GM12878 (cell line): ENCODE measurements around the gene RYR2. TPM values are rescaled to one million over a fixed set of nuclear protein-coding genes. Genes with fewer than 3 reads are reported as not detected.

Experiments used
- ATAC-seq: fragments of 200-7000 bp; cut with Tn5 transposase; 3 replicates; pipeline ENCODE4 v1.9.1; 2020; ENCODE audit warnings: mild to moderate bottlenecking, moderate library complexity
- BruUV-seq: library from RNA; stranded (reverse); fragments of 400-500 nt; replicated peaks from 2 replicates; lab custom pipeline; 2021; lab: Mats Ljungman, UMichigan
- CTCF ChIA-PET: fragments of 300-600 bp; sonication (Branson Sonifier 250); formaldehyde crosslinking; extraction: SDS; loops from one replicate; lab custom pipeline; 2021; ENCODE audit warnings: inconsistent platforms; lab: Yijun Ruan, JAX
- POLR2A ChIA-PET: fragments of 350-600 bp; formaldehyde crosslinking; extraction: SDS; loops from one replicate; lab custom pipeline; 2021; ENCODE audit warnings: inconsistent platforms; lab: Charles Lee
- RAD21 ChIA-PET: fragments of 300-600 bp; sonication (Branson Sonifier 250); formaldehyde crosslinking; loops from one replicate; lab custom pipeline; 2023; ENCODE audit warnings: antibody characterized with exemption; ENCODE audit not compliant: unreplicated experiment; lab: Charles Lee
- SMC1A ChIA-PET: fragments of 300-600 bp; sonication (Branson Sonifier 250); formaldehyde crosslinking; loops from one replicate; lab custom pipeline; 2023; ENCODE audit not compliant: unreplicated experiment, uncharacterized antibody; lab: Charles Lee
- DNase-seq: peaks from one replicate; pipeline ENCODE4 v3.0.0-alpha.2; 2011; ENCODE audit warnings: low read depth, low spot score
- FAIRE-seq: peaks from 3 replicates; lab custom pipeline; 2011; peaks lifted over from hg19 to GRCh38; lab: Jason Lieb, UNC
- H2AFZ ChIP-seq: 2 replicates; pipeline ENCODE4 v1.6.0; 2011; ENCODE audit warnings: low read depth, low read length, control low read depth; ENCODE audit not compliant: control insufficient read depth
- H3K27ac ChIP-seq: 2 replicates; pipeline ENCODE4 v1.5.1; 2011; ENCODE audit warnings: control low read depth; ENCODE audit not compliant: control insufficient read depth, insufficient read depth
- H3K27me3 ChIP-seq, 2 experiments: replicated peaks in 1 of 2; 2 replicates each; pipeline versions ENCODE4 v1.6.0 to v1.6.1; 2011; ENCODE audit warnings: low read length in 1 of 2; ENCODE audit not compliant: control insufficient read depth in 2 of 2, insufficient read depth in 2 of 2
- H3K36me3 ChIP-seq, 2 experiments: 2 replicates each; pipeline ENCODE4 v1.5.1; 2011; ENCODE audit warnings: low read length in 1 of 2; ENCODE audit not compliant: control insufficient read depth in 2 of 2, insufficient read depth in 2 of 2
- H3K4me1 ChIP-seq: 2 replicates; pipeline ENCODE4 v1.6.1; 2011; ENCODE audit warnings: mild to moderate bottlenecking, low read length, moderate library complexity, mixed read lengths; ENCODE audit not compliant: control insufficient read depth, insufficient read depth
- H3K4me2 ChIP-seq: 2 replicates; pipeline ENCODE4 v1.6.0; 2011; ENCODE audit warnings: control low read depth; ENCODE audit not compliant: control insufficient read depth, insufficient read depth
- H3K4me3 ChIP-seq: fragments of 200-600 bp; sonication (generic); 2 replicates; pipeline ENCODE4 v1.5.1; 2016
- H3K79me2 ChIP-seq: 2 replicates; pipeline ENCODE4 v1.6.0; 2011; ENCODE audit warnings: low read length; ENCODE audit not compliant: control insufficient read depth, insufficient read depth
- H3K9ac ChIP-seq: 2 replicates; pipeline ENCODE4 v1.8.0; 2011; ENCODE audit warnings: low read length, control low read depth, mixed read lengths; ENCODE audit not compliant: control insufficient read depth, insufficient read depth
- H3K9me3 ChIP-seq: replicated peaks from 3 replicates; pipeline ENCODE4 v1.5.1; 2011; ENCODE audit warnings: mild to moderate bottlenecking, low read length; ENCODE audit not compliant: control insufficient read depth, insufficient read depth
- H4K20me1 ChIP-seq: 2 replicates; pipeline ENCODE4 v1.6.0; 2011; ENCODE audit not compliant: control insufficient read depth, insufficient read depth
- EP300 ChIP-seq, 2 experiments: fragments of 150-350 bp in 1 of 2; IDR thresholded peaks; 2 replicates each; pipeline ENCODE4 v1.6.1; 2011 to 2012; ENCODE audit warnings: low read depth in 2 of 2, low read length in 2 of 2, borderline replicate concordance in 1 of 2, improper control_type of control experiment in 1 of 2, inconsistent platforms in 1 of 2; ENCODE audit not compliant: control insufficient read depth in 1 of 2
- IKZF2 ChIP-seq, 2 experiments: fragments of 450-650 bp; IDR thresholded peaks; 2 replicates each; pipeline ENCODE4 v1.6.1; 2017; ENCODE audit warnings: mild to moderate bottlenecking in 2 of 2, moderate library complexity in 2 of 2
- MYC ChIP-seq: IDR thresholded peaks from 2 replicates; pipeline ENCODE4 v1.6.1; 2011; ENCODE audit warnings: mild to moderate bottlenecking, low read length, moderate library complexity, inconsistent platforms; ENCODE audit not compliant: insufficient read depth, insufficient replicate concordance, insufficient read length, severe bottlenecking
- SPI1 ChIP-seq: IDR thresholded peaks from 2 replicates; pipeline ENCODE4 v1.6.1; 2011; ENCODE audit warnings: low read depth, mild to moderate bottlenecking, low read length, moderate library complexity, borderline replicate concordance; ENCODE audit not compliant: insufficient read depth
- TARDBP ChIP-seq: IDR thresholded peaks from 2 replicates; pipeline ENCODE4 v1.6.1; 2016; ENCODE audit warnings: borderline replicate concordance
- WGBS: methylation state at CpG from one replicate; pipeline ENCODE4 v1.1.6; 2016; ENCODE audit warnings: low lambda C conversion rate; ENCODE audit not compliant: insufficient replicate concordance, insufficient coverage; ENCODE audit errors: missing lambda C conversion rate; 5-methylcytosine and 5-hydroxymethylcytosine counted together
- in situ Hi-C: fragments of 300-500 bp; cut with MboI; formaldehyde crosslinking; loops from 9 replicates; pipeline ENCODE4 v1.14.3; 2018; ENCODE audit warnings: mixed read lengths
- intact Hi-C: fragments of 100-400 bp; cut with micrococcal nuclease; formaldehyde crosslinking; loops from one replicate; pipeline ENCODE4 v1.14.2; 2022; ENCODE audit not compliant: unreplicated experiment
- polyA plus RNA-seq, 11 experiments: library from polyadenylated mRNA; depleted of rRNA in 4 of 11; unstranded in 6 of 11; stranded (reverse) in 5 of 11; fragments of >200 nt; fragmentation: Nextera tagmentation in 4 of 11; fragmentation: Illumina TruSeq in 1 of 11; extraction: Ambion mirVana in 4 of 11; extraction: Trizol in 1 of 11; gene quantifications; 1 replicate in 1 of 11; 2 replicates in 10 of 11; pipeline versions ENCODE4 v1.2.1 to v1.2.3, GENCODE V29; 2011 to 2016; ENCODE audit warnings: inconsistent platforms in 2 of 11, missing spikeins in 2 of 11, low read depth in 1 of 11
- total RNA-seq, 4 experiments: library from RNA; depleted of rRNA in 3 of 4; stranded (reverse); fragments of >200 nt in 3 of 4; fragmentation: Illumina TruSeq in 1 of 4; extraction: Trizol in 1 of 4; gene quantifications; 2 replicates each; pipeline versions ENCODE4 v1.2.1 to v1.2.3, GENCODE V29; 2013 to 2021
- TF ChIP-seq, protein P1 (sequence below): fragments of 450-650 bp; IDR thresholded peaks from 2 replicates; pipeline ENCODE4 v1.6.1; 2017; ENCODE audit warnings: borderline replicate concordance
- TF ChIP-seq, protein P2 (sequence below): fragments of 450-650 bp; IDR thresholded peaks from 2 replicates; pipeline ENCODE4 v1.6.1; 2017; ENCODE audit warnings: mild to moderate bottlenecking
- TF ChIP-seq, protein P3 (sequence below): IDR thresholded peaks from 2 replicates; pipeline ENCODE4 v1.6.1; 2011; ENCODE audit warnings: borderline replicate concordance, low read depth, mild to moderate bottlenecking, moderate library complexity, mixed read lengths, low read length; ENCODE audit not compliant: insufficient read depth; ENCODE audit errors: extremely low read length

RYR2 gene
- total and polyA plus RNA-seq, 10 of the 15 experiments (the other 5 are each of a cell fraction or from before 2014, with no cell fraction given) = 0.01 to 0.04 TPM; not detected in 8

DNA sequence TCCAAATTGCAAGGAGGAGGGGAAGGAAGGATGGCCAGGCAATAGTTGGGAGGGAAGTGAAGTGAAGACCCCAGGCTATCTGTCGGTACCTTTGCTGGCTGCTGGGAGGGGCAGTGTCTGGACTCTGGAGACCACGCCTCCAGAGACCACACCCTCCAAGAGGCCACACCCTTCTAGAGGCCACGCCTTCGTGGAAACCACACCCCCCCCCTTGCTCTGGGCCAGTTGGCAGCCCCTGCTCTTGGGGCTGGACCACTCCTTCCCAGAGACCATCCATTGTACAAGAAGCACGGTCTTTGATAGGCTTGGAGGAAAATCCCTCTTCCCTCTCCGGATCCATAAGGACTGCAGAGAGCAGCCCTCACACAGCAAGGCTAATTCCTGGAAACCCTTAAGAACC is 73.1 kb downstream of the RYR2 start:
- no TSS peak for BruUV-seq
- no peaks in the 10 kb centered on the region for H3K36me3 ChIP-seq
- DNase-seq = no peak
- H3K27ac ChIP-seq = no peak overlapping the region
- H3K4me2 ChIP-seq = no peak overlapping the region
- no peaks in the 10 kb centered on the region for H3K9me3 ChIP-seq
- CTCF ChIA-PET = no interaction called here
- RAD21 ChIA-PET = no interaction called here
- H4K20me1 ChIP-seq = no peaks in the 10 kb centered on the region
- no peaks in the 10 kb centered on the region for H3K27me3 ChIP-seq
- no peak overlapping the region for H2AFZ ChIP-seq
- no peak overlapping the region for H3K9ac ChIP-seq
- 62% methylated on average over 6 of the region's 6 CpGs for WGBS
- SMC1A ChIA-PET = no interaction called here
- no peak overlapping the region for H3K4me3 ChIP-seq
- FAIRE-seq = no peak
- peak; percentile 38; the same call in 1 of the 3 replicates for ATAC-seq
- H3K4me1 ChIP-seq = no peaks in the 10 kb centered on the region
- POLR2A ChIA-PET = no interaction called here
- in situ Hi-C loops (no loop called here), intact Hi-C loops (no loop called here)
- TF ChIP-seq MYC (no peak), EP300 (IDR thresholded peaks at IDR 0.05; ENCODE audit: borderline replicate concordance in 1 of 2, control insufficient read depth in 1 of 2, low read depth in 2 of 2, low read length in 2 of 2) (no peak), IKZF2 (IDR thresholded peaks at IDR 0.05) (no peak), TARDBP (no peak), SPI1 (no peak)
- TF ChIP-seq, protein P1, sequence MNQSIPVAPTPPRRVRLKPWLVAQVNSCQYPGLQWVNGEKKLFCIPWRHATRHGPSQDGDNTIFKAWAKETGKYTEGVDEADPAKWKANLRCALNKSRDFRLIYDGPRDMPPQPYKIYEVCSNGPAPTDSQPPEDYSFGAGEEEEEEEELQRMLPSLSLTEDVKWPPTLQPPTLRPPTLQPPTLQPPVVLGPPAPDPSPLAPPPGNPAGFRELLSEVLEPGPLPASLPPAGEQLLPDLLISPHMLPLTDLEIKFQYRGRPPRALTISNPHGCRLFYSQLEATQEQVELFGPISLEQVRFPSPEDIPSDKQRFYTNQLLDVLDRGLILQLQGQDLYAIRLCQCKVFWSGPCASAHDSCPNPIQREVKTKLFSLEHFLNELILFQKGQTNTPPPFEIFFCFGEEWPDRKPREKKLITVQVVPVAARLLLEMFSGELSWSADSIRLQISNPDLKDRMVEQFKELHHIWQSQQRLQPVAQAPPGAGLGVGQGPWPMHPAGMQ = no peak
- TF ChIP-seq, protein P2, sequence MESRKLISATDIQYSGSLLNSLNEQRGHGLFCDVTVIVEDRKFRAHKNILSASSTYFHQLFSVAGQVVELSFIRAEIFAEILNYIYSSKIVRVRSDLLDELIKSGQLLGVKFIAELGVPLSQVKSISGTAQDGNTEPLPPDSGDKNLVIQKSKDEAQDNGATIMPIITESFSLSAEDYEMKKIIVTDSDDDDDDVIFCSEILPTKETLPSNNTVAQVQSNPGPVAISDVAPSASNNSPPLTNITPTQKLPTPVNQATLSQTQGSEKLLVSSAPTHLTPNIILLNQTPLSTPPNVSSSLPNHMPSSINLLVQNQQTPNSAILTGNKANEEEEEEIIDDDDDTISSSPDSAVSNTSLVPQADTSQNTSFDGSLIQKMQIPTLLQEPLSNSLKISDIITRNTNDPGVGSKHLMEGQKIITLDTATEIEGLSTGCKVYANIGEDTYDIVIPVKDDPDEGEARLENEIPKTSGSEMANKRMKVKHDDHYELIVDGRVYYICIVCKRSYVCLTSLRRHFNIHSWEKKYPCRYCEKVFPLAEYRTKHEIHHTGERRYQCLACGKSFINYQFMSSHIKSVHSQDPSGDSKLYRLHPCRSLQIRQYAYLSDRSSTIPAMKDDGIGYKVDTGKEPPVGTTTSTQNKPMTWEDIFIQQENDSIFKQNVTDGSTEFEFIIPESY = no peak
- TF ChIP-seq, protein P3, sequence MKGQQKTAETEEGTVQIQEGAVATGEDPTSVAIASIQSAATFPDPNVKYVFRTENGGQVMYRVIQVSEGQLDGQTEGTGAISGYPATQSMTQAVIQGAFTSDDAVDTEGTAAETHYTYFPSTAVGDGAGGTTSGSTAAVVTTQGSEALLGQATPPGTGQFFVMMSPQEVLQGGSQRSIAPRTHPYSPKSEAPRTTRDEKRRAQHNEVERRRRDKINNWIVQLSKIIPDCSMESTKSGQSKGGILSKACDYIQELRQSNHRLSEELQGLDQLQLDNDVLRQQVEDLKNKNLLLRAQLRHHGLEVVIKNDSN = no peak
- H3K79me2 ChIP-seq = no peaks in the 10 kb centered on the region
